Upper lobe of left lung (tissue), 6 donors: Measurements from ENCODE around the gene TAAR1. TPM values are rescaled to one million over a fixed set of nuclear protein-coding genes. Genes with fewer than 3 reads are reported as not detected.
"Not testable (repeated sequence)": the region's sequence is repeated elsewhere in the genome, so short reads cannot be mapped to it uniquely, and the experiment has no call there.

ENCODE experiments used
- ATAC-seq, 2 donors: fragments of 200-7000 bp; cut with Tn5 transposase; one replicate each; pipeline ENCODE4 v1.9.1; 2022; ENCODE audit warnings: mild to moderate bottlenecking in 2 of 2, moderate library complexity in 2 of 2; ENCODE audit not compliant: low FRiP score in 2 of 2
- DNase-seq, 2 donors: peaks; one replicate each; pipeline ENCODE4 v3.0.0-alpha.2; 2019 to 2020
- H3K27ac ChIP-seq, 4 donors: fragments of 200-600 bp; sonication (generic); one replicate each; pipeline ENCODE4 v1.5.1; 2016 to 2019
- H3K27me3 ChIP-seq, 4 donors: fragments of 200-600 bp; sonication (generic); one replicate each; pipeline ENCODE4 v1.5.1; 2017 to 2019
- H3K36me3 ChIP-seq, 4 donors: fragments of 200-600 bp; sonication (generic); one replicate each; pipeline ENCODE4 v1.5.1; 2016 to 2019
- H3K4me1 ChIP-seq, 4 donors: fragments of 200-600 bp; sonication (generic); one replicate each; pipeline ENCODE4 v1.5.1; 2018 to 2019
- H3K4me3 ChIP-seq, 4 donors: fragments of 200-600 bp; sonication (generic); one replicate each; pipeline ENCODE4 v1.5.1; 2017 to 2019; ENCODE audit warnings: mild to moderate bottlenecking in 2 of 4, moderate library complexity in 1 of 4
- H3K9me3 ChIP-seq, 4 donors: fragments of 200-600 bp; sonication (generic); one replicate each; pipeline ENCODE4 v1.5.1; 2018 to 2019
- EP300 ChIP-seq, 4 donors: sonication (generic); formaldehyde crosslinking; IDR thresholded peaks; one replicate each; pipeline ENCODE4 v1.5.1; 2017; ENCODE audit warnings: antibody characterized with exemption in 4 of 4, control low read depth in 2 of 4
- POLR2A ChIP-seq, 4 donors: fragments of 450-650 bp; IDR thresholded peaks; one replicate each; pipeline ENCODE4 v1.5.1; 2016 to 2017; ENCODE audit warnings: antibody characterized with exemption in 4 of 4, mild to moderate bottlenecking in 2 of 4
- POLR2AphosphoS5 ChIP-seq, 2 donors: sonication (generic); formaldehyde crosslinking; IDR thresholded peaks; one replicate each; pipeline ENCODE4 v1.5.1; 2017; ENCODE audit warnings: antibody characterized with exemption in 2 of 2
- WGBS, 2 donors: methylation state at CpG; one replicate each; pipeline ENCODE4 v1.1.5; 2017 to 2018; 5-methylcytosine and 5-hydroxymethylcytosine counted together
- total RNA-seq, 6 donors: library from RNA; depleted of rRNA in 4 of 6; stranded (reverse); fragments of >200 nt in 4 of 6; gene quantifications; one replicate each; pipeline versions ENCODE4 v1.1.0 to v1.2.1, GENCODE V29; 2016 to 2021
- TF ChIP-seq, protein P1 (sequence below), 6 experiments: fragments of 450-650 bp in 4 of 6; fragments of 200-600 bp in 2 of 6; sonication (generic) in 2 of 6; IDR thresholded peaks; one replicate each; pipeline ENCODE4 v1.5.1; 2016 to 2019; ENCODE audit warnings: antibody characterized with exemption in 6 of 6
- donor health status: DM: no; HTN: no; CAD: no; lungs with moderate emphysema.
- donor health status: DM: no; HTN: yes; CAD: no; lungs with severe emphysema.

Gene TAAR1, protein sequence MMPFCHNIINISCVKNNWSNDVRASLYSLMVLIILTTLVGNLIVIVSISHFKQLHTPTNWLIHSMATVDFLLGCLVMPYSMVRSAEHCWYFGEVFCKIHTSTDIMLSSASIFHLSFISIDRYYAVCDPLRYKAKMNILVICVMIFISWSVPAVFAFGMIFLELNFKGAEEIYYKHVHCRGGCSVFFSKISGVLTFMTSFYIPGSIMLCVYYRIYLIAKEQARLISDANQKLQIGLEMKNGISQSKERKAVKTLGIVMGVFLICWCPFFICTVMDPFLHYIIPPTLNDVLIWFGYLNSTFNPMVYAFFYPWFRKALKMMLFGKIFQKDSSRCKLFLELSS
- not detected for total RNA-seq

DNA sequence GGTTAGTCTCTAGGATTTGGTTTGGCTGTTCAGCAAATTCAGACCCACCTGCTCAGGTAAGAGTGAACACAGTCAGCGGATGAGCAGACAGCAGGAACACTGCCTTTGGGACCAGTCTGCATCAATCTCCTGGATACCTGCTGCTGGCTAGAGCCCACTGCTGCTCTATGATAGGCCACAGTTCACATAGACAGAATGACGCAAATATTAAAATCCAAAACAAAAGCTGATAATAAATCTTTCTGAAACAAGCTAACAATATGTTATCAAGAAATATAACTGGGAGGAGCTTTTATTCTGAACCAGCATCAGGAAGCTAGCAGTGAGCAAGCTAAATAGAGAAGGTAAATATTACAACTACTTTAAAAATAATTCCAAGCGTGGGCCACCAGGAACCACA, at the start of gene TAAR1:
Gene TAAR1 (minus strand): TSS at position 101 of the 400 bp plus-strand sequence. CDS start 13,179 bp downstream, outside the sequence.
- 52 to 91% methylated on average over 3 of the region's 3 CpGs for whole genome bisulfite sequencing, 2 donors
- no peak for ATAC-seq

DNA sequence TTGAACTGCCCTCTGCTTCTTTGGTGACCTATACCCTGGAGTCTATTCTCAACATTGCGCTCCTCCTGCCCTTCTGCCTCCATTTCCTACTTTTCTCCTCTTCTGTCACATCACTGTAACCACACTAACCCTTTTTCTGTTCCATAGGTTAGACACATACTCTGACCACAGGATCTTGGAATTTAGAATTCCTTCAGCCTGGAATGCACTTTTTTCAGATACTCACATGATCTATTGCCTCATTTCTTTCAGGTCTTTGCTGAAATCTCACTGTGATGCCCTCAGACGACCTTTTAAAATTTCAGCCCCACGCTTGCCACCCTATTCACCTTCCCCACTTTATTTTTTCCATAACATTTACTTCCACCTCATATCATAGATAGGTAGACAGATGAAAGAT, 49.8 kb upstream of the TAAR1 start:
- Histone ChIP-seq H3K4me3 (no peak overlapping the region), H3K27me3 (no peaks in the 10 kb centered on the region), H3K27ac (no peak overlapping the region), H3K36me3 (no peaks in the 10 kb centered on the region), H3K9me3 (peaks cover 0 to 5% (median 0%) of the 10 kb centered on the region in 4 donors), H3K4me1 (no peaks in the 10 kb centered on the region)
- no peak for ATAC-seq
- no peak for DNase-seq
- TF ChIP-seq POLR2A (IDR thresholded peaks at IDR 0.05) (no peak), POLR2AphosphoS5 (IDR thresholded peaks at IDR 0.05) (no peak), EP300 (IDR thresholded peaks at IDR 0.05) (no peak)
- TF ChIP-seq, protein P1, sequence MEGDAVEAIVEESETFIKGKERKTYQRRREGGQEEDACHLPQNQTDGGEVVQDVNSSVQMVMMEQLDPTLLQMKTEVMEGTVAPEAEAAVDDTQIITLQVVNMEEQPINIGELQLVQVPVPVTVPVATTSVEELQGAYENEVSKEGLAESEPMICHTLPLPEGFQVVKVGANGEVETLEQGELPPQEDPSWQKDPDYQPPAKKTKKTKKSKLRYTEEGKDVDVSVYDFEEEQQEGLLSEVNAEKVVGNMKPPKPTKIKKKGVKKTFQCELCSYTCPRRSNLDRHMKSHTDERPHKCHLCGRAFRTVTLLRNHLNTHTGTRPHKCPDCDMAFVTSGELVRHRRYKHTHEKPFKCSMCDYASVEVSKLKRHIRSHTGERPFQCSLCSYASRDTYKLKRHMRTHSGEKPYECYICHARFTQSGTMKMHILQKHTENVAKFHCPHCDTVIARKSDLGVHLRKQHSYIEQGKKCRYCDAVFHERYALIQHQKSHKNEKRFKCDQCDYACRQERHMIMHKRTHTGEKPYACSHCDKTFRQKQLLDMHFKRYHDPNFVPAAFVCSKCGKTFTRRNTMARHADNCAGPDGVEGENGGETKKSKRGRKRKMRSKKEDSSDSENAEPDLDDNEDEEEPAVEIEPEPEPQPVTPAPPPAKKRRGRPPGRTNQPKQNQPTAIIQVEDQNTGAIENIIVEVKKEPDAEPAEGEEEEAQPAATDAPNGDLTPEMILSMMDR (IDR thresholded peaks at IDR 0.05) = no peak
- 90 to 94% methylated on average over 3 of the region's 3 CpGs for WGBS, 2 donors

More for the DNA sequence above, at the start of gene TAAR1:
- H3K27me3 ChIP-seq = no peaks in the 10 kb centered on the region
- TF ChIP-seq POLR2A (IDR thresholded peaks at IDR 0.05) (no peak), EP300 (IDR thresholded peaks at IDR 0.05) (no peak), POLR2AphosphoS5 (IDR thresholded peaks at IDR 0.05) (no peak)
- TF ChIP-seq, protein P1 (IDR thresholded peaks at IDR 0.05) = no peak
- H3K9me3 ChIP-seq = no peaks in the 10 kb centered on the region
- no peak for DNase-seq
- no peaks in the 10 kb centered on the region for H3K36me3 ChIP-seq
- H3K4me3 ChIP-seq = no peak within 1 kb of the TSS
- H3K27ac ChIP-seq = no peak within 1 kb of the TSS
- H3K4me1 ChIP-seq = no peaks in the 10 kb centered on the region

DNA sequence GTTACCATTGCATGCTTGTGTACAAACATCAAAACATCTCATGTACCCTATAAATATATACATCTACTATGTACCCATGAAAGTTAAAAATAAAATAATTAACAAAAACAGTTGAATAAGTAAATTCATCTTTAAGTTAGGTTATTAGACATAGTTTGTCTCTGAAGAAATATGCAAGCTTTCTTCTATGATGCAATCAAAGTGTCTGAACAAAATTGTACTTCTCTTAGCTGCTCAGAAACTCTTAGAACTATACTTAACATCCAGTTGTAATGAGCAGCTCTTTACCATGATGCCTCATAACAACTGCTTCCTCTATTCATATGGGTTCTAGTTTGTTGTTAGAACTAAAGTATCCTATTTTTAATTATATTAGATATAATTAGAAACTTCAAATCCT, 49.0 kb upstream of the TAAR1 start:
- Histone ChIP-seq H3K9me3 (peaks cover 0 to 5% (median 0%) of the 10 kb centered on the region in 4 donors), H3K36me3 (no peaks in the 10 kb centered on the region), H3K27ac (no peak overlapping the region), H3K27me3 (no peaks in the 10 kb centered on the region), H3K4me1 (no peaks in the 10 kb centered on the region), H3K4me3 (no peak overlapping the region)
- TF ChIP-seq EP300 (IDR thresholded peaks at IDR 0.05) (no peak), POLR2AphosphoS5 (IDR thresholded peaks at IDR 0.05) (no peak), POLR2A (IDR thresholded peaks at IDR 0.05) (no peak)
- TF ChIP-seq, protein P1 (IDR thresholded peaks at IDR 0.05) = no peak
- no peak for DNase-seq
- ATAC-seq = no peak

DNA sequence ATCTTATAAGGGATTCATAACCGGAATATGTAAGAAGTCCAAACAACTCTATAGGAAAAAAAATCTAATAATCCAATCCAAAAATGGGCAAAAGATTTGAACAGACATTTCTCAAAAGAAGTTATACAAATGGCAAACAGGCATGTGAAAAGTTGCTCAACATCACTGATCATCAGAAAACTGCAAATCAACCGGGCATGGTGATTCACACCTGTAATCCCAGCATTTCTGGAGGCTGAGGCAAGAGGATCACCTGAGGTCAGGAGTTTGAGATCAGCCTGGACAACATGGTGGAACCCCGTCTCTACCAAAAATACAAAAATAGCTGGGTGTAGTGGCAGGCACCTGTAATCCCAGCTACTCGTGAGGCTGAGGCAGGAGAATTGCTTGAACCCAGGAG, 47.8 kb upstream of the TAAR1 start:
- H3K27me3 ChIP-seq, H3K4me1 ChIP-seq, H3K36me3 ChIP-seq, DNase-seq, ATAC-seq, H3K9me3 ChIP-seq, H3K27ac ChIP-seq, H3K4me3 ChIP-seq: not testable (repeated sequence)
- WGBS, 2 donors = 67 to 95% methylated on average over 4 of the region's 4 CpGs

DNA sequence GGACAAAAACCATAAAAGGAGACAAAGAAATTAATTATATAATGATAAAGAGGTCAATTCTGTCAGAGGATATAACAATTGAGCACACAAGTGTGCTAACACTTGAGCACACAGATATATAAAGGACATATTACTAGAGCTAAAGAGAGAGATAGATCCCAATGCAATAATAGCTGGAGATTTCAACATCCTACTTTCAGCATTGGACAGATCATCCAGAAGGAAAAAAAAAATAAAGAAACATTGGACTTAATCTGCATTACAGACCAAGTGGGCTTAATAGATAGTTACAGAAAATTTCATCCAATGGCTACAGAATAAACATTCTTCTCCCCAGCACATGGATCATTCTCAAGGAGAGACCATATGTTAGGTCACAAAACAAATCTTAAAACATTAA, 45.0 kb upstream of the TAAR1 start:
- ATAC-seq (no peak), DNase-seq (no peak)
- Histone ChIP-seq H3K4me1 (no peaks in the 10 kb centered on the region), H3K36me3 (no peaks in the 10 kb centered on the region), H3K27me3 (no peaks in the 10 kb centered on the region), H3K9me3 (peaks cover 0 to 5% (median 0%) of the 10 kb centered on the region in 4 donors), H3K27ac (no peak overlapping the region), H3K4me3 (no peak overlapping the region)
- TF ChIP-seq POLR2A (IDR thresholded peaks at IDR 0.05) = no peak

DNA sequence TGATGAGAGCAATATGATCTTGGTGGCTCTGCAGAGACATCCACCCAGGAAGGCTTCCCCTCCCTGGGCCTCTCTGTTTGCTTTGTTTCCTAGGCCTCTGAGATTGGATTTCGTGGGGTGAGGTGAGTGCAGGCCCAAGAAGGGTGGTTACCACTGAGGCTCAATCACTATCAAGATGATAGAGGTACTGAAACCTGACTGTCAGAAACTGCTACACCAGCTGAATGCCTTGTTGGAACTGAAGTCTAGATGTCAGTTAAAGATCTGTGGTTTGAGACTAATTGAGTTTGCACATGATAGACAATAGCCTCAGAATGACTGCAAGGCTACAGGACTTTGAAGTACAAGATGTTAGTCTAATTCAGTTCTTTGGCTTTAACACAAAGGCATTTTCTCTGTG, 39.6 kb upstream of the TAAR1 start:
- H3K9me3 ChIP-seq = peaks cover 0 to 11% (median 4%) of the 10 kb centered on the region in 4 donors

More for the DNA sequence above, 39.6 kb upstream of the TAAR1 start:
- DNase-seq (no peak), ATAC-seq (no peak)
- 0 to 43% methylated on average over 1 of the region's 1 CpG for whole genome bisulfite sequencing, 2 donors
- Histone ChIP-seq H3K36me3 (no peaks in the 10 kb centered on the region), H3K27me3 (no peaks in the 10 kb centered on the region), H3K27ac (no peak overlapping the region), H3K4me3 (no peak overlapping the region), H3K4me1 (peaks cover 0 to 1% (median 0%) of the 10 kb centered on the region in 4 donors)
- TF ChIP-seq POLR2A (IDR thresholded peaks at IDR 0.05) (no peak), EP300 (IDR thresholded peaks at IDR 0.05) (no peak), POLR2AphosphoS5 (IDR thresholded peaks at IDR 0.05) (no peak)
- TF ChIP-seq, protein P1 (IDR thresholded peaks at IDR 0.05) = no peak
